Right atrium auricular region (tissue), 2 donors: Measurements from ENCODE around the gene OSBPL8. TPM values are rescaled to one million over a fixed set of nuclear protein-coding genes. Genes with fewer than 3 reads are reported as not detected.

Source experiments
- DNase-seq: peaks from one replicate; pipeline ENCODE4 v3.0.0-alpha.2; 2019; ENCODE audit warnings: low spot score
- H3K27ac ChIP-seq, 2 donors: fragments of 200-600 bp; sonication (generic); 1 replicate in 1 of 2; 2 replicates in 1 of 2; pipeline ENCODE4 v1.5.1; 2016 to 2019
- H3K27me3 ChIP-seq, 2 donors: fragments of 200-600 bp; sonication (generic); one replicate each; pipeline versions ENCODE4 v1.5.1 to v1.6.0; 2017 to 2019
- H3K36me3 ChIP-seq: fragments of 200-600 bp; sonication (generic); one replicate; pipeline ENCODE4 v1.5.1; 2016
- H3K4me1 ChIP-seq, 2 donors: fragments of 200-600 bp; sonication (generic); one replicate each; pipeline versions ENCODE4 v1.5.1 to v1.6.0; 2017 to 2019
- H3K4me3 ChIP-seq, 2 donors: fragments of 200-600 bp; sonication (generic); 1 replicate in 1 of 2; 2 replicates in 1 of 2; pipeline ENCODE4 v1.5.1; 2017 to 2019; ENCODE audit warnings: mild to moderate bottlenecking in 1 of 2, moderate library complexity in 1 of 2
- H3K9me3 ChIP-seq, 2 donors: fragments of 200-600 bp; sonication (generic); one replicate each; pipeline ENCODE4 v1.5.1; 2019
- total RNA-seq, 2 donors: library from RNA; depleted of rRNA; stranded (reverse); fragments of >200 nt; gene quantifications; one replicate each; pipeline ENCODE4 v1.1.0, GENCODE V29; 2016
- TF ChIP-seq, protein P1 (sequence below), 2 donors: fragments of 200-600 bp; sonication (generic); IDR thresholded peaks; one replicate each; pipeline ENCODE4 v1.5.1; 2019; ENCODE audit warnings: antibody characterized with exemption in 2 of 2

The OSBPL8 gene
- total RNA-seq, 2 donors from 2014 or later: 19.7 to 23.7 TPM

GRCh38 chr12:76407710-76408109 lies 151.9 kb downstream of the OSBPL8 start:
- Histone ChIP-seq H3K27me3 (no peaks in the 10 kb centered on the region), H3K4me3 (no peak overlapping the region), H3K9me3 (no peaks in the 10 kb centered on the region), H3K4me1 (no peaks in the 10 kb centered on the region), H3K36me3 (no peaks in the 10 kb centered on the region), H3K27ac (no peak overlapping the region)
- TF ChIP-seq, protein P1, sequence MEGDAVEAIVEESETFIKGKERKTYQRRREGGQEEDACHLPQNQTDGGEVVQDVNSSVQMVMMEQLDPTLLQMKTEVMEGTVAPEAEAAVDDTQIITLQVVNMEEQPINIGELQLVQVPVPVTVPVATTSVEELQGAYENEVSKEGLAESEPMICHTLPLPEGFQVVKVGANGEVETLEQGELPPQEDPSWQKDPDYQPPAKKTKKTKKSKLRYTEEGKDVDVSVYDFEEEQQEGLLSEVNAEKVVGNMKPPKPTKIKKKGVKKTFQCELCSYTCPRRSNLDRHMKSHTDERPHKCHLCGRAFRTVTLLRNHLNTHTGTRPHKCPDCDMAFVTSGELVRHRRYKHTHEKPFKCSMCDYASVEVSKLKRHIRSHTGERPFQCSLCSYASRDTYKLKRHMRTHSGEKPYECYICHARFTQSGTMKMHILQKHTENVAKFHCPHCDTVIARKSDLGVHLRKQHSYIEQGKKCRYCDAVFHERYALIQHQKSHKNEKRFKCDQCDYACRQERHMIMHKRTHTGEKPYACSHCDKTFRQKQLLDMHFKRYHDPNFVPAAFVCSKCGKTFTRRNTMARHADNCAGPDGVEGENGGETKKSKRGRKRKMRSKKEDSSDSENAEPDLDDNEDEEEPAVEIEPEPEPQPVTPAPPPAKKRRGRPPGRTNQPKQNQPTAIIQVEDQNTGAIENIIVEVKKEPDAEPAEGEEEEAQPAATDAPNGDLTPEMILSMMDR (IDR thresholded peaks at IDR 0.05): no peak
- DNase-seq: no peak

- peaks cover 5% of the 10 kb centered on the region for H3K36me3 ChIP-seq
Measured at GRCh38 chr12:76402259-76402658, 157.3 kb downstream of the OSBPL8 start.

GRCh38 chr12:76400136-76400535 lies 159.4 kb downstream of the OSBPL8 start:
- Histone ChIP-seq H3K27me3 (no peaks in the 10 kb centered on the region), H3K27ac (no peak overlapping the region), H3K4me3 (no peak overlapping the region), H3K36me3 (peaks cover 5% of the 10 kb centered on the region), H3K4me1 (no peaks in the 10 kb centered on the region), H3K9me3 (no peaks in the 10 kb centered on the region)
- DNase-seq: no peak
- TF ChIP-seq, protein P1 (IDR thresholded peaks at IDR 0.05): no peak

More at GRCh38 chr12:76402259-76402658, 157.3 kb downstream of the OSBPL8 start:
- TF ChIP-seq, protein P1 (IDR thresholded peaks at IDR 0.05): no peak
- no peak overlapping the region for H3K27ac ChIP-seq
- no peaks in the 10 kb centered on the region for H3K9me3 ChIP-seq
- H3K27me3 ChIP-seq: no peaks in the 10 kb centered on the region
- H3K4me3 ChIP-seq: no peak overlapping the region
- DNase-seq: no peak
- H3K4me1 ChIP-seq: no peaks in the 10 kb centered on the region

GRCh38 chr12:76399040-76399439 lies 160.5 kb downstream of the OSBPL8 start:
- Histone ChIP-seq H3K36me3 (peaks cover 5% of the 10 kb centered on the region), H3K9me3 (no peaks in the 10 kb centered on the region), H3K27me3 (no peaks in the 10 kb centered on the region), H3K27ac (no peak overlapping the region), H3K4me3 (no peak overlapping the region), H3K4me1 (no peaks in the 10 kb centered on the region)
- TF ChIP-seq, protein P1 (IDR thresholded peaks at IDR 0.05): no peak
- DNase-seq: no peak

- no peak for DNase-seq
- Histone ChIP-seq H3K9me3 (no peaks in the 10 kb centered on the region), H3K27ac (no peak overlapping the region), H3K27me3 (no peaks in the 10 kb centered on the region), H3K36me3 (peaks cover 5% of the 10 kb centered on the region), H3K4me3 (no peak overlapping the region), H3K4me1 (no peaks in the 10 kb centered on the region)
- TF ChIP-seq, protein P1 (IDR thresholded peaks at IDR 0.05): no peak
Measured at GRCh38 chr12:76398106-76398505, 161.5 kb downstream of the OSBPL8 start.

DNA sequence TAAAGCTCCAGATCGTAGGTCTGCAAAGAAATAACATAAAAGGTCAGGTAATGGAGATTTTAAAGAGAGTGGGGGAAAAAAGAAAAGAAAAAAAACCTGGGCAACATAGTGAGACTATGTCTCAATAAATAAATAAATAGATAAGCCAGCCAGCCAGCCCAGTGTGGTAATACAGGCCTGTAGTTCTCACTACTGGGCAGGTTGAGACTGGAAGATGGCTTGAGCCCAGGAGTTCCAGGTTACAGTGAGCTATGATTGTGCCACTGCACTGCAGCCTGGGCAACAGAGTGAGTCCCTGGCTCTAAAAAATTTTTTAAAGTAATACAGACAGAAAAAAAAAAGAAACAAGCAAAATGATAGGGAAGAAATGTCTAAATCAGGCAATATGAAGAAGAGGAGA lies 168.1 kb downstream of the OSBPL8 start:
- peaks cover 19% of the 10 kb centered on the region for H3K36me3 ChIP-seq
- DNase-seq: no peak

More for the DNA sequence above, 168.1 kb downstream of the OSBPL8 start:
- no peaks in the 10 kb centered on the region for H3K27me3 ChIP-seq
- no peaks in the 10 kb centered on the region for H3K9me3 ChIP-seq
- no peak overlapping the region for H3K4me3 ChIP-seq
- TF ChIP-seq, protein P1 (IDR thresholded peaks at IDR 0.05): no peak
- no peaks in the 10 kb centered on the region for H3K4me1 ChIP-seq
- no peak overlapping the region for H3K27ac ChIP-seq
